Measurements from ENCODE around the gene AVEN. TPM values are rescaled to one million over a fixed set of nuclear protein-coding genes. Genes with fewer than 3 reads are reported as not detected.

The AVEN gene
- polyA plus RNA-seq, 1 experiment = 22.2 TPM

GRCh38 chr15:33923446-33923845 is 115.6 kb downstream of the AVEN start:
- ChIA-PET POLR2A (no interaction called here), CTCF (no interaction called here)
- TF ChIP-seq, protein P1, sequence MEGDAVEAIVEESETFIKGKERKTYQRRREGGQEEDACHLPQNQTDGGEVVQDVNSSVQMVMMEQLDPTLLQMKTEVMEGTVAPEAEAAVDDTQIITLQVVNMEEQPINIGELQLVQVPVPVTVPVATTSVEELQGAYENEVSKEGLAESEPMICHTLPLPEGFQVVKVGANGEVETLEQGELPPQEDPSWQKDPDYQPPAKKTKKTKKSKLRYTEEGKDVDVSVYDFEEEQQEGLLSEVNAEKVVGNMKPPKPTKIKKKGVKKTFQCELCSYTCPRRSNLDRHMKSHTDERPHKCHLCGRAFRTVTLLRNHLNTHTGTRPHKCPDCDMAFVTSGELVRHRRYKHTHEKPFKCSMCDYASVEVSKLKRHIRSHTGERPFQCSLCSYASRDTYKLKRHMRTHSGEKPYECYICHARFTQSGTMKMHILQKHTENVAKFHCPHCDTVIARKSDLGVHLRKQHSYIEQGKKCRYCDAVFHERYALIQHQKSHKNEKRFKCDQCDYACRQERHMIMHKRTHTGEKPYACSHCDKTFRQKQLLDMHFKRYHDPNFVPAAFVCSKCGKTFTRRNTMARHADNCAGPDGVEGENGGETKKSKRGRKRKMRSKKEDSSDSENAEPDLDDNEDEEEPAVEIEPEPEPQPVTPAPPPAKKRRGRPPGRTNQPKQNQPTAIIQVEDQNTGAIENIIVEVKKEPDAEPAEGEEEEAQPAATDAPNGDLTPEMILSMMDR (IDR thresholded peaks at IDR 0.05; ENCODE audit: low read depth, low read length) = no peak
- no peak overlapping the region for H3K4me3 ChIP-seq (ENCODE audit: low read depth, low read length)
- DNase-seq (ENCODE audit: low read depth, low spot score) = no peak
- H3K9me3 ChIP-seq (ENCODE audit: control insufficient read depth, insufficient read depth, low read length) = no peaks in the 10 kb centered on the region
- H3K27me3 ChIP-seq (ENCODE audit: control insufficient read depth, insufficient read depth, low read length) = no peaks in the 10 kb centered on the region
- H3K27ac ChIP-seq (ENCODE audit: low read depth, low read length) = no peak overlapping the region

DNA sequence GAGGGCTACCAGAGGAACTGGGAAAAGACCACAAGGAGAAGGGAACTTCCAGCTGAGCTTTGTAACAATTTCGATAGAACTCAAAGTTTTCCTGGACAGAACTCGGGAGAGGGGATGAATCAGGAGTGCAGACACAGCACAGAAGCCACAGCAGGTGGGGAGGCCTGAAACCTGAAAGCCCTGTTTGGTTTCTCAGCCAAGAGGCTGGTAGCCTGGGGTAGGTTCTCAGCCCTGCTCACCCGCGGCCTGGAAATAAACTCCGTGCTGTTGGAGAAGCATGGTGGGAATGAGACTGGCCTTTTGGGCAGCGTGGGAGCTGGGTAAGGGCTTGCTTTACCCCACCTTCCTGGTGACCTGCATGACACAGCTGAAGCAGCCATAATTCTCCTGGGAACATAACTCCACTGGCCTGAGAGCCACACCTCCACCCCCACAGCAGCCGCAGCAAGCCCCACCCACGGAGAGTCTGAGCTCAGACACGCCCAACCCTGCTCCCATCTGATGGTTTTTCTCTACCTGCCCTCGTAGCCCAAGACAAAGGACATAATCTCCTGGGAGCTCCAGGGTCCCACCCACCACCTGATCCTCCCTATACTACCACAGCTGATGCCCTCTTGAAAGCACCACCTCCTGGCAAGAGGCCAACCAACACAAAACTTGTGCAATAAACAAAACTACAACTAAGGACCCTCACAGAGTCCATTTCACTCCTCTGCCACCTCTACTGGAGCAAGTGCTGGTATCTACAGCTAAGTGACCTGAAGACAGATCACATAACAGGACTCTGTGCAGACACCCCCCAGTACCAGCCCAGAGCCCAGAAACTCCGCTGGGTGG is 123.2 kb downstream of the AVEN start:
- TF ChIP-seq, protein P1 (IDR thresholded peaks at IDR 0.05; ENCODE audit: low read depth, low read length) = no peak
- POLR2A ChIA-PET = no interaction called here
- Histone ChIP-seq H3K9me3 (ENCODE audit: control insufficient read depth, insufficient read depth, low read length) (no peaks in the 10 kb centered on the region), H3K27me3 (ENCODE audit: control insufficient read depth, insufficient read depth, low read length) (no peaks in the 10 kb centered on the region), H3K27ac (ENCODE audit: low read depth, low read length) (no peak overlapping the region), H3K4me3 (ENCODE audit: low read depth, low read length) (no peak overlapping the region)
- CTCF ChIA-PET = no interaction called here
- no peak for DNase-seq (ENCODE audit: low read depth, low spot score)

DNA sequence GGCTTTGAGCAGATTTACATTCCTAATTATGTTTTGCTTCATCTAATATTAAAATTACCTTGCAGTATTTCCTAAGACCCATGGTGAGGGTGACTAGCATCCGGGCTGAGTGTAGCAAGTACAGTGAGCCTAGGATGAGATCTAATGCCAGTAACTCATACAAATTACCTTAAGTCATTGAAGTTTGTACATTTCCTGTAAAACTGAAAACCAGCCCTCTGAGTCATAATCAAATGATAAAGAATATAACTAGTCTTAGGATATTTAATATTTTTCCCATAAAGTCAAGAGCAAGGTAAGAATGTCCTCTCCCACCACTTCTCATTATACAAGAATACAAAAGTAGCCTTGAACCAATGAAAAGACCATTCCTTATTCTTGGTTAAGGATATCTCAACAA is 125.5 kb downstream of the AVEN start:
- Histone ChIP-seq H3K4me3 (ENCODE audit: low read depth, low read length) (no peak overlapping the region), H3K27me3 (ENCODE audit: control insufficient read depth, insufficient read depth, low read length) (no peaks in the 10 kb centered on the region), H3K9me3 (ENCODE audit: control insufficient read depth, insufficient read depth, low read length) (no peaks in the 10 kb centered on the region), H3K27ac (ENCODE audit: low read depth, low read length) (no peak overlapping the region)
- DNase-seq (ENCODE audit: low read depth, low spot score) = no peak
- TF ChIP-seq, protein P1 (IDR thresholded peaks at IDR 0.05; ENCODE audit: low read depth, low read length) = no peak
- CTCF ChIA-PET = no interaction called here
- POLR2A ChIA-PET = no interaction called here

- DNase-seq (ENCODE audit: low read depth, low spot score) = no peak
- TF ChIP-seq, protein P1 (IDR thresholded peaks at IDR 0.05; ENCODE audit: low read depth, low read length) = no peak
- Histone ChIP-seq H3K9me3 (ENCODE audit: control insufficient read depth, insufficient read depth, low read length) (no peaks in the 10 kb centered on the region), H3K27me3 (ENCODE audit: control insufficient read depth, insufficient read depth, low read length) (no peaks in the 10 kb centered on the region), H3K4me3 (ENCODE audit: low read depth, low read length) (no peak overlapping the region), H3K27ac (ENCODE audit: low read depth, low read length) (no peak overlapping the region)
- POLR2A ChIA-PET = no interaction called here
- CTCF ChIA-PET = interaction anchor here (0.9 to 1.2 kb wide), 2 partner anchors 18 to 52 kb away, joined by 3 to 4 read pairs; no protein-coding TSS in a partner anchor
These were observed 126.7 kb downstream of the AVEN start for GRCh38 chr15:33912326-33912725.

GRCh38 chr15:33910741-33911140 is 128.3 kb downstream of the AVEN start:
- ChIA-PET POLR2A (no interaction called here), CTCF (no interaction called here)

More at GRCh38 chr15:33910741-33911140, 128.3 kb downstream of the AVEN start:
- no peak overlapping the region for H3K4me3 ChIP-seq (ENCODE audit: low read depth, low read length)
- H3K27me3 ChIP-seq (ENCODE audit: control insufficient read depth, insufficient read depth, low read length) = no peaks in the 10 kb centered on the region
- H3K27ac ChIP-seq (ENCODE audit: low read depth, low read length) = no peak overlapping the region
- no peaks in the 10 kb centered on the region for H3K9me3 ChIP-seq (ENCODE audit: control insufficient read depth, insufficient read depth, low read length)
- DNase-seq (ENCODE audit: low read depth, low spot score) = peak; percentile 6
- TF ChIP-seq, protein P1 (IDR thresholded peaks at IDR 0.05; ENCODE audit: low read depth, low read length) = no peak
